Glomerular visceral epithelial cell (primary cell): ENCODE measurements around the gene ELOA.
"Not testable (repeated sequence)": the region's sequence is repeated elsewhere in the genome, so short reads cannot be mapped to it uniquely, and the experiment has no call there.

Experiments
- DNase-seq: peaks from one replicate; pipeline ENCODE4 v3.0.0-alpha.2; 2016; ENCODE audit errors: extremely low spot score

Gene ELOA

DNA sequence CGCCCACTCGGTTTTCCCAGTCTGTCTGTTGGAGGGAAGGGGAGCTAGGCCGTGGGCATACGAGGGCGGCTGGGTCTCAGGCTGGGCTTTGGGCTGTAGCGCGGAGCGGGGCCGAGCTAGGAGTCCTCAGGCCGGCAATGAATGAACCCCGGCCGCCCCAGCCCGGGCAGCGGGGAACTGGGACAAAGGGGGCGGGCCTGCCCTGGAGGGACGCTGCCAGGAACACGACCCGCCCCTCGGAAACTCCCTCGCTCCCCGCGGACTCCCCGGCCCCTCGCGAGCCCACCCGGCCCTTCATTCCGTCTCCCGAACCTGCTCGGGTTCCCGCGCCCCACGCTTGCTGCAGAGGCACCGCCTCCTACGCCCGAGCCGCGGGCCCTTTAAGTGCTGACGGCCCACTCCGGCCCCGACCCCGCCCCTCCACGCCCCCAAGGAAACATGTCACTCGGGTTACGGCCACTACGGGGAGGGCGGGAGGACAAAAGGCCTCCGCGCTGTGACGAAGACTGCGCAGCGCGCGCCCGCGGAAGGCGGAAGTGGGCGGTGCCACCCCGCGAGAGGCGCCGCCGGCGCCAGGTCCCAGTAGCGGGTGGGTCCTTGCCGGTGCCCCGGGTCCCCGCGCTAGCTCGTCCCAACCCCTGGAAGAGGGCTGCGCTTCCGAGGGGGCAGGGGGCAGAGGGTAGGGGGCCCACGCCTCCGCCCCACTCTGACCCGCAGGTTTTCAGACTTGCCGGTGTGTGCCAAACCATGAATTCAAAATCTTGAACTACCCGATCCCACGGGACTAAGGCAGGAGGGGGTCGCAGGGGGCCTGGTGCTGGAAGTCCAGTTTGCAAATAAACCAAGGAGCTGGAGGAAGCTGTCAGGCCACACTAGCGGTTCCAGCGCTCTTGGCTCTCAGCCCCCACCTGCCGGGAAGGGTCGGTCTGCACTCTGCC is 57.4 kb downstream of the ELOA start, which contains the start of gene GALE:
Gene GALE, minus strand, starts transcription at position 355 of the 938 bp plus-strand sequence. CDS start 1,747 bp downstream, outside the sequence.
- DNase-seq: peak; percentile 97

DNA sequence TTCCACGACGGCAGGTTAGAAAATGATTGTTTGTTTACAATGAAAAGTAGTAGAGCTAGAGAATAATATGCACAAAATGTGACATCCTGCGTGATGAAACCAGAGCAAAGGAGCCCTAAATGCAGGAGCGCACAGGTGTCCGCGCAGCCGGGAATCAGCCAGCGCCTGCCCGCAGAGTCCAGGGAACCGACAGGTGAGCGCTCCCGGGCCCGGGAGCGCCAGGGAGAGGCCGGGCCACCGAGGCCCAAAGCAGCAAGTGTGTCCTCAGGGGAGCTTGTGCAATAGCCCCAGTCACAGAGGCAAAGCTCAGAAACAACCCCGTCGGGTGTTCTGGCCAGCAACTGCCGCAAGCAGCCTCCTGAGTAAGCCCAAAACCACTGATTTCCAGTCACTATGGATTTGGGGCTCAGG is 58.1 kb downstream of the ELOA start:
- DNase-seq: no peak

DNA sequence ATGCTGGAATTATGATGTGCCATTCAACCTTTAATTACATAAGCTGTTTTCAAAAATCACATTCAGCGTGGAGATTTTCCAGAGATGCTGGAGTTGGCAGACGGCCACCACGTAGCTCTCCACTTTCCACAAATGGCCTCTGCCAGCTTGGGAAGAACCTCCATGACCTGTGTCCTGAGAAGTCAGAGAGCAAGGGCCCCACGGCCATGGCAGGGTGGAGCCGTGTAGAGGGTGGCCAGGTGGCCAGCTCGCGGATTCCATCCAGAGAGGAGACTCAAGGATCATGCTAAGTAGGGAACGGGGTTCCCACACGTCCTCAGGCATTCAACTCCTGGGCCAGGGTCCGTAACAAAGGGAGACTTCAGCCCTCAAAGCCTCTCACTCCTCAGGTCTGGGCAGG is 58.6 kb downstream of the ELOA start:
- no peak for DNase-seq

DNA sequence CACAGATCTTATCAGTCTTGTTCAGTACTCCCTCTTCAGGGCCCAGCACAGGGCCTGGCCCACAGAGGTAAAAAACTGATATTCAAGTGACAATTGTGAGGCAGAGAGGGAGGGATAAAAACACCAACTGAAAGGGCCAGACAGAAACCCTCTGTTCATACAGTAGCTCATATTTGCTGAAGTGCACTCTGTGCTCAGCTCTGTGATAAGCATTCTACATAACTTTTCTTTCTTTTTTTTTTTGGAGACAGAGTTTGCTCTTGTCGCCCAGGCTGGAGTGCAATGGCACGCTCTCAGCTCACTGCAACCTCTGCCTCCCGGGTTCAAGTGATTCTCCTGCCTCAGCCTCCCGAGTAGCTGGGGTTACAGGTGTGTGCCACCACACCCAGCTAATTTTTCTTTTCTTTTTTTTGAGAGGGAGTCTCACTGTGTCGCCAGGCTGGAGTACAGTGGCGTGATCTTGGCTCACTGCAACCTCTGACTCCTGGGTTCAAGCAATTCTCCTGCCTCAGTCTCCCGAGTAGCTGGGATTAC is 59.6 kb downstream of the ELOA start:
- DNase-seq: not testable (repeated sequence)

DNA sequence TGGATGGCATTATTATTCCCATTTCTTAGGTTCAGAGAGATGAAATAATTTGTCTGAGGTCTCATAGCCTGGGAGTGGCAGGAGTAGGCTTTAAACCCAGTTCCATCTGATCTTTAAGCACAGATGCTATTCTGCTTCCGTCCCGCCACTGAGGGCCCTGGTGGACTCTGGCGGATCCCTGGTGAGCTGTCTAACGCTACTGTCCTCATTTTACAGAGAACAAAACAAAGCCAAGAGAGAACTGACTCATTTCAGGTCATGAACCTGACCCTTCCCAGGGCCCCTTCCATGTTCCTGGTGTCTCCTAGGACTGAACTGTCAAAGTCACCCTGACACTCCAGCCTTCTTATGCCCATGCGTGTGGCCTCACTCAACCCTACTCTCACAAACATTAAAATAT is 60.4 kb downstream of the ELOA start:
- no peak for DNase-seq

DNA sequence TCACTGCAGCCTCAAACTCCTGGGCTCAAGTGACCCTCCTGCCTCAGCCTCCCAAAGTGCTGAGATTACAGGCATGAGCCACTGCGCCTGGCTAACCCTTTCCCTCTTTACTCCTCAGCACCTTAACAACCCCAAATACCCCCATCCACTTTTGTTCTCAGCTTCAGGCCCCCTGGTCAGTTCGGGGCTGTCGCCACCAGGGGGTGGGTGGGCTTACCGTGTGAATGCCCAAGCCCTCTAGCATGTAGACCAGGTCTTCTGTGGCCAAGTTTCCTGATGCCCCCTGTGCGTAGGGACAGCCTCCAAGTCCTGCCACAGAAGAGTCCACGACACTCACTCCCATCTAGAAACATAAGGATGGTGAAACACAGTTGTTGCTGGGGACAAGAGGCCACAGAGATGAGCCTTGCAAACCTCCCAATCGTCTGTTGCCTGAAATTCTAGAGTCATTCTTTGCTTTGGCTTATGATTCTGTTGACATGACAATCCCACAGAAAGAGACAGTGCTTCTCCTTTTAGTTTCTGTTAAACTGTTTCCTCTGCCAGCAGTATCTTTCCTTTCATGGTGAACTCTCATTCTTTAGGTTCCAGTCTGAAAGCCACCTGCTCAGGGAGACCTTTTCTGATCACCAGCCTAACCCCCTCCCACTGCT is 61.0 kb downstream of the ELOA start:
- DNase-seq: no peak

DNA sequence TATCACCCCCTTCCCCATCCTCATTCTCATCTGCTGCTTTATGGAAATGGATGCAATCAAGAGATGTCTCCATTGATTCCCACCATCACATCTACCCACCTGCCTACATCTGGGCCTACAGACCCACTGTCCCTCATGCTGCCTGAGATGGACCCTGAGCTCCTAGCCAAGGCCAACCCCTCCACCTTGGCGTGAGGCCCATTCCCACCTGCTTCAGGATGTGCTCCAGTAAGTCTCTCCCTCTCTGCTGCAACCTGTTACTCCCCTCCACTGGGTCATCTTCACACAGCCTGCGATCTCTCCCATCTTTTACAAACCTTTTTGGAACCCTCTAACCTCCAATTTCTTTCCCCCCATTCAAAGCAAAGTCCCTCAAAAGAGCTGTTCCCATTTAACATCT is 61.8 kb downstream of the ELOA start:
- DNase-seq: no peak

DNA sequence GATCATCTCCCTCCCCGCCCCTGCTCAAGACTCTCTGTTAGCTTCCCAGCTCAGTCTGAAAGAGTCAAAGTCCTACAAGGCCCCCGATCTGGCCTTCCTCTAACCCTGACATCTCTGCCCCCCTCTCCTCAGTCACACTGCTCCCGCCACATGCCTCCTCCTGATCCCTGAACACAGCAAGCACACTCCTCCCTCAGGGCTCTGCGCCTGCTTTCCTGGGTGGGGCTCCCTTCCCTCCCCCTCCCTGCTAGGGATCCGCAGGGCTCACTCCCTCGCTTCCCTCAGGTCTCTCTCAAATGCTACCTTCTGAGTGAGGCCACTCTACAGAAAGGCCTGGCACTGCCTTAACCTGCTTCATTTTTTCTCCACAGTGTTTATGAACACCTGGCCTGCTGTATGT is 63.0 kb downstream of the ELOA start:
- DNase-seq: no peak

DNA sequence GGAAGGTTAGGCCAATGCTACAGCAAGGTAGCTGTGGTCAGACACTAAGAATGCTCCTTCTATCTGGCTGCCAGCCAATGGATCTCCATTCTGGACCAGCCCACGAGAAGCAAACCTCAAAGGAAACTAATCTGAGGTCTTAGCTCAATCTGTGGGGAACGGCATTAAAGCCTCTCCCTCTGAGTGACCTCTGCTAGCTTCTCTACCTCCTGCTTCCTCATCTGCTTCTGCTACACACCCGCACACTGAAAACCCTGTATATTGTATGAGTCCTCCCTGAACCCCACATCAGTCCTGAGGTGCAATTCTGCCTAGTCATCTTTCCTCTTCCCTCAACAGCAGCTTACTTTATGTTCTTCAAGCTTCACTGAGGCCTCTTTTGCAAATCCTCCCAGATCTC is 64.2 kb downstream of the ELOA start:
- peak; percentile 33 for DNase-seq

DNA sequence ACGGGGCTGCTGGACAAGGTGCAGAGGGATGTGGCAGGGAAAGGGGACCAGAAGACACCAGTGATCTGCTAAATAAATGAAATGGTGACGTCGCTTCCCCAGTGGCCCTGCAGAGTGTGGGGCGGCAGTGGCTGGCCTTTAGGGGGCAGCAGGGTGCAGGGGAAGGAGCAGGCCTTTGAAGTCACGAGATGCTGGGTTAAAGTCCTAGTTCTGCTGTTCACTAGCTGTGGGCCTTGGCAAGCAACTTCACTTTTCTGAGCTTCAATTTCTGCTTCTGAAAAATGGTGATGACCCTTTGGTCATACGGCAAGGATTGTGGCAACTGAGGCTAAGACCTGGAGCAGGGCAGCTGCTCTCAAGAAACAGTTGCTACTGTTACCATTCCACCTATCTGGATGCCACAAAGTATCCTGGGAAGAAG is 66.5 kb downstream of the ELOA start:
- peak; percentile 76 for DNase-seq

DNA sequence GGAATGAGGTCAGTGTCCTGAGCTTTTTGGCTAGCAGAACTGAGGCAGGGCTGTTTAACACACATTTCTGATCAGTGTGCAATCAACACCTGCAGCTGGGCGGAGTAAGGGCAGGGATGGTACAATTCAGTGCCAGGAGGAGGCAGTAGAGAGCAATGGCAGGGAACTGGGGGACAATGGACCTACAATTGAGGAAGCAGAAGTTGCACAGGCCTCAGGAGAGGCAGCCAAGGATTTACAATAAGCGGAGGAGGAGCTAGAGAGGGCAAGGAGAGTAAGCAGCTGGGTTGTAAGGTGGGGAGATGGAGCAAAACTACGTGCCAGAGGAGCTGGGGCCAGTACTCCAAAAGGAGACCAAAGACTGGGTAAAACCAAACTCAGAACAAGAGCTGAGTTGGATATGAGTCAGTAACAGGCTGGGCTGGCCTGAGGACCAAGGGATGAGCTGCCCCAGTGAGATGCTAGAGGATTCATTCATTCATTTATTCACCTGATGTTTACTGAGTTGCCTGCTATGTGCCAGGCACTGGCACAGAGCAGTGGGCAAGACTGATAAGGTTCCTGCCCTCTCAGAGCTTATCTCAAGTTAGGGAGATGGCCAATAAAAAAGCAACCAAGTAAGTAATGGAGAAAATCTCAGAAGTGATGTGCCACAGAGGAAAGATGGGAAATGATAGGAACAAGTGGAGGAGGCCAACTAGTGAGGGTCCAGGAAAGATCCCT is 67.7 kb downstream of the ELOA start:
- DNase-seq: peak; percentile 25
